DMS 273 (cell line): ENCODE measurements around the gene ASB1.

ENCODE experiments used
- DNase-seq: peaks from one replicate; lab custom pipeline; 2025; ENCODE audit not compliant: unreplicated experiment; lab: John Stamatoyannopoulos, UW

Gene ASB1

GRCh38 chr2:238464389-238464788 is 37.7 kb downstream of the ASB1 start:
- no peak for DNase-seq

- DNase-seq = no peak
Observed at GRCh38 chr2:238465487-238466242, 38.9 kb downstream of the ASB1 start.

- no peak for DNase-seq
Observed at GRCh38 chr2:238466243-238466756, 39.6 kb downstream of the ASB1 start.

- no peak for DNase-seq
Observed at GRCh38 chr2:238467062-238467461, 40.3 kb downstream of the ASB1 start.

GRCh38 chr2:238467792-238468191 is 41.1 kb downstream of the ASB1 start:
- no peak for DNase-seq

- no peak for DNase-seq
Observed at GRCh38 chr2:238469155-238469554, 42.4 kb downstream of the ASB1 start.

- no peak for DNase-seq
Observed at GRCh38 chr2:238473014-238473413, 46.3 kb downstream of the ASB1 start.

- no peak for DNase-seq
Observed at GRCh38 chr2:238473523-238473922, 46.8 kb downstream of the ASB1 start.

- DNase-seq = no peak
Observed at GRCh38 chr2:238475034-238475433, 48.3 kb downstream of the ASB1 start.

- no peak for DNase-seq
Observed at GRCh38 chr2:238475566-238475965, 48.8 kb downstream of the ASB1 start.

- no peak for DNase-seq
Observed at GRCh38 chr2:238476258-238476657, 49.5 kb downstream of the ASB1 start.

- DNase-seq = no peak
Observed at GRCh38 chr2:238478216-238478615, 51.5 kb downstream of the ASB1 start.

GRCh38 chr2:238479847-238480246 is 53.1 kb downstream of the ASB1 start:
- no peak for DNase-seq

- no peak for DNase-seq
Observed at GRCh38 chr2:238483021-238483420, 56.3 kb downstream of the ASB1 start.

GRCh38 chr2:238483656-238484055 is 56.9 kb downstream of the ASB1 start:
- DNase-seq = no peak

GRCh38 chr2:238484522-238485452 is 58.1 kb downstream of the ASB1 start:
- DNase-seq = no peak

GRCh38 chr2:238486123-238486848 is 59.6 kb downstream of the ASB1 start:
- DNase-seq = no peak

- DNase-seq = no peak
Observed at GRCh38 chr2:238487134-238487533, 60.4 kb downstream of the ASB1 start.

GRCh38 chr2:238487652-238488346 is 61.1 kb downstream of the ASB1 start:
- DNase-seq = no peak

- no peak for DNase-seq
Observed at GRCh38 chr2:238488347-238488826, 61.7 kb downstream of the ASB1 start.
